CD14-positive monocyte (primary cell): ENCODE results near the gene FAM170B. TPM values are rescaled to one million over a fixed set of nuclear protein-coding genes. Genes with fewer than 3 reads are reported as not detected.
A peak's percentile ranks its signal among the peaks of the same experiment; 100 is the strongest.

Experiments
- DNase-seq, 3 donors: peaks; one replicate each; pipeline ENCODE4 v3.0.0-alpha.2; 2011 to 2022
- H2AFZ ChIP-seq: 2 replicates; pipeline ENCODE4 v1.6.0; 2012; ENCODE audit warnings: mild to moderate bottlenecking, low read depth, low read length, inconsistent platforms; ENCODE audit not compliant: insufficient read depth, poor library complexity, severe bottlenecking
- H3K27ac ChIP-seq, 2 donors: 1 replicate in 1 of 2; 2 replicates in 1 of 2; pipeline ENCODE4 v1.5.1; 2012 to 2013; ENCODE audit warnings: low read length in 2 of 2, control low read depth in 1 of 2, inconsistent platforms in 1 of 2, low read depth in 1 of 2, mild to moderate bottlenecking in 1 of 2
- H3K27me3 ChIP-seq, 2 donors: one replicate each; pipeline versions ENCODE4 v1.6.0 to v1.6.1; 2011 to 2013; ENCODE audit warnings: low read length in 2 of 2; ENCODE audit not compliant: control insufficient read depth in 2 of 2, insufficient read depth in 2 of 2
- H3K36me3 ChIP-seq, 2 donors: replicated peaks in 1 of 2; 1 replicate in 1 of 2; 2 replicates in 1 of 2; pipeline versions ENCODE4 v1.5.1 to v1.6.1; 2012 to 2013; ENCODE audit warnings: low read length in 2 of 2, control low read depth in 1 of 2, inconsistent platforms in 1 of 2, mild to moderate bottlenecking in 1 of 2; ENCODE audit not compliant: insufficient read depth in 2 of 2, control insufficient read depth in 1 of 2
- H3K4me1 ChIP-seq, 2 donors: 1 replicate in 1 of 2; 2 replicates in 1 of 2; pipeline versions ENCODE4 v1.5.1 to v1.6.1; 2012 to 2013; ENCODE audit warnings: low read length in 2 of 2, control low read depth in 1 of 2, inconsistent platforms in 1 of 2, mild to moderate bottlenecking in 1 of 2, moderate library complexity in 1 of 2; ENCODE audit not compliant: insufficient read depth in 2 of 2, control insufficient read depth in 1 of 2
- H3K4me2 ChIP-seq: replicated peaks from 2 replicates; pipeline ENCODE3; 2012; ENCODE audit warnings: low read length, moderate library complexity, mild to moderate bottlenecking; ENCODE audit not compliant: poor library complexity, severe bottlenecking; ENCODE audit errors: extremely low read depth
- H3K4me3 ChIP-seq, 3 experiments: fragments of 200-600 bp in 1 of 3; sonication (generic) in 1 of 3; replicated peaks in 1 of 3; 1 replicate in 2 of 3; 2 replicates in 1 of 3; pipeline ENCODE4 v1.5.1; 2011 to 2013; ENCODE audit warnings: low read length in 3 of 3, mild to moderate bottlenecking in 3 of 3, control low read depth in 2 of 3, low read depth in 2 of 3, inconsistent platforms in 1 of 3, moderate library complexity in 1 of 3
- H3K79me2 ChIP-seq: 2 replicates; pipeline ENCODE4 v1.6.0; 2012; ENCODE audit warnings: mild to moderate bottlenecking, control low read depth, inconsistent platforms, low read length, moderate library complexity; ENCODE audit not compliant: insufficient read depth
- H3K9ac ChIP-seq: 2 replicates; pipeline ENCODE4 v1.6.0; 2017; ENCODE audit warnings: low read length, mild to moderate bottlenecking; ENCODE audit not compliant: insufficient read depth, poor library complexity, severe bottlenecking
- H3K9me3 ChIP-seq, 2 donors: replicated peaks in 1 of 2; 1 replicate in 1 of 2; 2 replicates in 1 of 2; pipeline versions ENCODE4 v1.5.1 to v1.6.1; 2012 to 2013; ENCODE audit warnings: low read length in 2 of 2, control low read depth in 1 of 2; ENCODE audit not compliant: control insufficient read depth in 1 of 2, insufficient read depth in 1 of 2
- H4K20me1 ChIP-seq: 2 replicates; pipeline ENCODE4 v1.6.0; 2012; ENCODE audit warnings: mild to moderate bottlenecking, low read length, control low read depth, moderate library complexity; ENCODE audit not compliant: insufficient read depth
- H3K27ac Mint-ChIP-seq, 7 donors: one replicate each; pipeline ENCODE4 v1.8.0; 2020; ENCODE audit warnings: mild to moderate bottlenecking in 7 of 7, mixed read lengths in 7 of 7, moderate library complexity in 6 of 7, inconsistent platforms in 2 of 7
- H3K27me3 Mint-ChIP-seq, 3 donors: one replicate each; pipeline ENCODE4 v1.8.0; 2021 to 2022; ENCODE audit warnings: low read depth in 3 of 3, mild to moderate bottlenecking in 3 of 3, mixed read lengths in 3 of 3, moderate library complexity in 3 of 3, inconsistent platforms in 1 of 3
- H3K36me3 Mint-ChIP-seq, 2 donors: one replicate each; pipeline ENCODE4 v1.8.0; 2020; ENCODE audit warnings: mixed read lengths in 2 of 2, inconsistent platforms in 1 of 2, mild to moderate bottlenecking in 1 of 2
- H3K4me1 Mint-ChIP-seq: one replicate; pipeline ENCODE4 v1.8.0; 2020; ENCODE audit warnings: mild to moderate bottlenecking, mixed read lengths
- H3K4me3 Mint-ChIP-seq, 2 donors: one replicate each; pipeline ENCODE4 v1.8.0; 2020; ENCODE audit warnings: mild to moderate bottlenecking in 2 of 2, mixed read lengths in 2 of 2, moderate library complexity in 1 of 2
- H3K9me3 Mint-ChIP-seq, 7 donors: one replicate each; pipeline ENCODE4 v1.8.0; 2020 to 2022; ENCODE audit warnings: mixed read lengths in 7 of 7, mild to moderate bottlenecking in 6 of 7, moderate library complexity in 6 of 7, inconsistent platforms in 2 of 7
- CTCF ChIP-seq: fragments of 200-600 bp; IDR thresholded peaks from one replicate; pipeline ENCODE4 v1.8.0; 2022; ENCODE audit warnings: antibody characterized with exemption, mild to moderate bottlenecking
- WGBS: methylation state at CpG from one replicate; pipeline ENCODE4 v1.1.5; 2013; ENCODE audit warnings: missing lambda C conversion rate; ENCODE audit not compliant: insufficient coverage; 5-methylcytosine and 5-hydroxymethylcytosine counted together
- intact Hi-C, 2 donors: fragments of 100-400 bp; cut with micrococcal nuclease; formaldehyde crosslinking; loops; one replicate each; pipeline versions ENCODE4 v1.15.0 to v1.15.1; 2023
- polyA plus RNA-seq, 3 donors: library from polyadenylated mRNA; depleted of rRNA in 1 of 3; unstranded in 2 of 3; stranded (reverse) in 1 of 3; fragments of 300-500 nt in 2 of 3; fragments of >200 nt in 1 of 3; fragmentation: Illumina TruSeq in 2 of 3; gene quantifications; 1 replicate in 2 of 3; 2 replicates in 1 of 3; pipeline ENCODE4 v1.2.3, GENCODE V29; 2012 to 2021

FAM170B gene
- polyA plus RNA-seq, 3 donors = not detected

GRCh38 chr10:49139846-49140195 is 6.0 kb upstream of the FAM170B start:
- Histone ChIP-seq H3K36me3 (no peaks in the 10 kb centered on the region), H3K79me2 (no peaks in the 10 kb centered on the region), H3K4me2 (no peak overlapping the region), H3K4me3 (no peak overlapping the region), H3K27ac (no peak overlapping the region), H3K27me3 (no peaks in the 10 kb centered on the region), H3K4me1 (peaks cover 12 to 22% of the 10 kb centered on the region in 2 donors), H3K9ac (no peak overlapping the region), H4K20me1 (no peaks in the 10 kb centered on the region), H3K9me3 (no peaks in the 10 kb centered on the region), H2AFZ (no peak overlapping the region)
- intact Hi-C loops = no loop called here
- Mint-ChIP-seq H3K9me3 (peaks cover 0 to 4% (median 0%) of the 10 kb centered on the region in 7 donors), H3K27me3 (peaks cover 2 to 8% (median 4%) of the 10 kb centered on the region in 3 donors), H3K4me1 (peaks cover 24% of the 10 kb centered on the region), H3K4me3 (no peak overlapping the region), H3K36me3 (no peaks in the 10 kb centered on the region), H3K27ac (no peak overlapping the region)
- WGBS = 100% methylated on average over 1 of the region's 4 CpGs
- peak in 1 of 3 donors; percentile 42 for DNase-seq
- TF ChIP-seq CTCF = no peak

GRCh38 chr10:49139028-49139845 is 5.4 kb upstream of the FAM170B start:
- H3K27ac Mint-ChIP-seq = no peak overlapping the region
- peaks cover 0 to 4% (median 0%) of the 10 kb centered on the region in 7 donors for H3K9me3 Mint-ChIP-seq
- 100% methylated on average over 2 of the region's 8 CpGs for WGBS
- Histone ChIP-seq H3K4me2 (no peak overlapping the region), H4K20me1 (no peaks in the 10 kb centered on the region), H2AFZ (no peak overlapping the region), H3K27me3 (no peaks in the 10 kb centered on the region), H3K4me3 (no peak overlapping the region), H3K9ac (no peak overlapping the region), H3K9me3 (no peaks in the 10 kb centered on the region), H3K36me3 (no peaks in the 10 kb centered on the region), H3K27ac (no peak overlapping the region), H3K4me1 (peaks cover 15 to 22% of the 10 kb centered on the region in 2 donors), H3K79me2 (no peaks in the 10 kb centered on the region)
- peaks cover 30% of the 10 kb centered on the region for H3K4me1 Mint-ChIP-seq
- H3K4me3 Mint-ChIP-seq = no peak overlapping the region
- H3K36me3 Mint-ChIP-seq = no peaks in the 10 kb centered on the region
- intact Hi-C loops = no loop called here
- peaks cover 0 to 8% (median 2%) of the 10 kb centered on the region in 3 donors for H3K27me3 Mint-ChIP-seq
- no peak for TF ChIP-seq CTCF
- peak; percentile 2 to 20 (median 12) for DNase-seq
